IMR-90 (cell line): ENCODE measurements around the gene ZNF57. TPM values are rescaled to one million over a fixed set of nuclear protein-coding genes. Genes with fewer than 3 reads are reported as not detected.

ENCODE experiments used
- ATAC-seq: fragments of 200-7000 bp; cut with Tn5 transposase; 2 replicates; pipeline ENCODE4 v1.9.1; 2020; ENCODE audit warnings: low read depth, mild to moderate bottlenecking, moderate library complexity
- BruUV-seq: library from RNA; stranded (reverse); fragments of 400-500 nt; replicated peaks from 2 replicates; lab custom pipeline; 2021; lab: Mats Ljungman, UMichigan
- CTCF ChIA-PET: fragments of 300-600 bp; formaldehyde crosslinking; extraction: SDS; loops from one replicate; lab custom pipeline; 2021; ENCODE audit warnings: antibody characterized with exemption; lab: Yijun Ruan, JAX
- POLR2A ChIA-PET: fragments of 300-600 bp; sonication (Branson Sonifier 250); formaldehyde crosslinking; loops from one replicate; lab custom pipeline; 2022; ENCODE audit warnings: antibody characterized with exemption; ENCODE audit not compliant: unreplicated experiment; lab: Charles Lee
- DNase-seq: peaks from one replicate; pipeline ENCODE4 v3.0.0; 2013
- H2AFZ ChIP-seq: replicated peaks from 2 replicates; pipeline ENCODE3; 2013; ENCODE audit warnings: low read length, mild to moderate bottlenecking; ENCODE audit not compliant: poor library complexity
- H2AK5ac ChIP-seq: 2 replicates; pipeline ENCODE4 v1.6.1; 2013; ENCODE audit warnings: low read depth, low read length, inconsistent platforms
- H2AK9ac ChIP-seq: replicated peaks from 2 replicates; pipeline ENCODE3; 2013; ENCODE audit warnings: mild to moderate bottlenecking, low read depth, low read length, moderate library complexity; ENCODE audit not compliant: poor library complexity
- H2BK120ac ChIP-seq: 2 replicates; pipeline ENCODE4 v1.6.1; 2013; ENCODE audit warnings: low read depth, low read length, inconsistent platforms
- H2BK15ac ChIP-seq: 3 replicates; pipeline ENCODE4 v1.6.1; 2013; ENCODE audit warnings: low read depth, low read length, inconsistent platforms
- H2BK20ac ChIP-seq: 2 replicates; pipeline ENCODE4 v1.6.1; 2013; ENCODE audit warnings: low read depth, mild to moderate bottlenecking, inconsistent platforms, low read length, moderate library complexity
- H2BK5ac ChIP-seq: 2 replicates; pipeline ENCODE4 v1.6.1; 2013; ENCODE audit warnings: mild to moderate bottlenecking, low read depth, low read length, inconsistent platforms; ENCODE audit not compliant: poor library complexity, severe bottlenecking
- H3K14ac ChIP-seq: replicated peaks from 2 replicates; pipeline ENCODE4 v1.6.1; 2013; ENCODE audit warnings: low read depth, low read length, inconsistent platforms
- H3K18ac ChIP-seq: 2 replicates; pipeline ENCODE4 v1.6.1; 2013; ENCODE audit warnings: low read depth, low read length, control low read depth
- H3K23ac ChIP-seq: 2 replicates; pipeline ENCODE4 v1.6.1; 2013; ENCODE audit warnings: low read depth, low read length, inconsistent platforms
- H3K27ac ChIP-seq: 2 replicates; pipeline ENCODE4 v1.5.1; 2013; ENCODE audit warnings: mild to moderate bottlenecking, control low read depth, low read length; ENCODE audit not compliant: insufficient read depth
- H3K27me3 ChIP-seq: 2 replicates; pipeline ENCODE4 v1.6.1; 2013; ENCODE audit warnings: low read length; ENCODE audit not compliant: control insufficient read depth, insufficient read depth
- H3K36me3 ChIP-seq: 2 replicates; pipeline ENCODE4 v1.6.1; 2013; ENCODE audit warnings: low read length, mixed read lengths; ENCODE audit not compliant: control insufficient read depth, insufficient read depth
- H3K4ac ChIP-seq: 2 replicates; pipeline ENCODE4 v1.6.1; 2013; ENCODE audit warnings: low read depth, low read length, inconsistent platforms
- H3K4me1 ChIP-seq: 2 replicates; pipeline ENCODE4 v1.6.1; 2013; ENCODE audit warnings: low read length, mixed read lengths; ENCODE audit not compliant: control insufficient read depth, insufficient read depth
- H3K4me2 ChIP-seq: 2 replicates; pipeline ENCODE4 v1.6.1; 2013; ENCODE audit warnings: low read depth, mild to moderate bottlenecking, control low read depth, low read length, moderate library complexity
- H3K4me3 ChIP-seq: 2 replicates; pipeline ENCODE4 v1.5.1; 2013; ENCODE audit warnings: low read depth, mild to moderate bottlenecking, control low read depth, low read length, moderate library complexity; ENCODE audit not compliant: insufficient read depth
- H3K56ac ChIP-seq: 2 replicates; pipeline ENCODE4 v1.6.1; 2013; ENCODE audit warnings: low read length, inconsistent platforms; ENCODE audit not compliant: insufficient read depth; ENCODE audit errors: extremely low read depth
- H3K79me1 ChIP-seq, 2 experiments: 2 replicates each; pipeline ENCODE4 v1.6.1; 2013; ENCODE audit warnings: low read length in 2 of 2, inconsistent platforms in 1 of 2, low read depth in 1 of 2
- H3K9ac ChIP-seq: 2 replicates; pipeline ENCODE4 v1.6.1; 2013; ENCODE audit warnings: low read depth, low read length, control low read depth
- H3K9me1 ChIP-seq: 2 replicates; pipeline ENCODE4 v1.6.1; 2013; ENCODE audit warnings: low read length, inconsistent platforms; ENCODE audit not compliant: insufficient read depth
- H3K9me3 ChIP-seq: 2 replicates; pipeline ENCODE4 v1.6.1; 2013; ENCODE audit warnings: low read length; ENCODE audit not compliant: control insufficient read depth, insufficient read depth
- H4K20me1 ChIP-seq: 2 replicates; pipeline ENCODE4 v1.6.1; 2013; ENCODE audit warnings: low read length, inconsistent platforms; ENCODE audit not compliant: insufficient read depth
- H4K5ac ChIP-seq: 2 replicates; pipeline ENCODE4 v1.6.1; 2013; ENCODE audit warnings: mild to moderate bottlenecking, low read depth, low read length, control low read depth
- H4K8ac ChIP-seq, 2 experiments: 2 replicates each; pipeline ENCODE4 v1.6.1; 2013; ENCODE audit warnings: low read depth in 2 of 2, low read length in 2 of 2, control low read depth in 1 of 2, inconsistent platforms in 1 of 2
- H4K91ac ChIP-seq: 2 replicates; pipeline ENCODE4 v1.6.1; 2013; ENCODE audit warnings: low read depth, low read length, inconsistent platforms; ENCODE audit not compliant: insufficient read depth
- CEBPB ChIP-seq: IDR thresholded peaks from 2 replicates; pipeline ENCODE4 v1.6.1; 2012; ENCODE audit warnings: low read depth, low read length, improper control_type of control experiment
- CHD1 ChIP-seq: IDR thresholded peaks from 2 replicates; pipeline ENCODE4 v1.6.1; 2012; ENCODE audit warnings: low read depth, low read length, improper control_type of control experiment
- CTCF ChIP-seq: conservative IDR thresholded peaks from 2 replicates; pipeline ENCODE4 v1.5.1; 2012; ENCODE audit warnings: mild to moderate bottlenecking, low read depth, low read length, improper control_type of control experiment
- ELK1 ChIP-seq: fragments of 150-350 bp; IDR thresholded peaks from 2 replicates; pipeline ENCODE4 v1.6.1; 2016; ENCODE audit warnings: low read depth, mild to moderate bottlenecking, low read length, moderate library complexity, borderline replicate concordance
- FOS ChIP-seq: fragments of 150-350 bp; IDR thresholded peaks from 2 replicates; pipeline ENCODE4 v1.6.1; 2016; ENCODE audit warnings: low read depth, low read length
- MAFK ChIP-seq: IDR thresholded peaks from 2 replicates; pipeline ENCODE4 v1.6.1; 2012; ENCODE audit warnings: low read depth, low read length, improper control_type of control experiment
- MAZ ChIP-seq: IDR thresholded peaks from 2 replicates; pipeline ENCODE4 v1.6.1; 2012; ENCODE audit warnings: low read depth, mild to moderate bottlenecking, low read length, improper control_type of control experiment, moderate library complexity, borderline replicate concordance
- MXI1 ChIP-seq: IDR thresholded peaks from 2 replicates; pipeline ENCODE4 v1.6.1; 2012; ENCODE audit warnings: low read depth, mild to moderate bottlenecking, low read length, moderate library complexity, borderline replicate concordance
- NFE2L2 ChIP-seq: fragments of 150-350 bp; IDR thresholded peaks from 2 replicates; pipeline ENCODE4 v1.6.1; 2016; ENCODE audit warnings: low read depth, mild to moderate bottlenecking, low read length
- POLR2A ChIP-seq: IDR thresholded peaks from 2 replicates; pipeline ENCODE4 v1.6.1; 2012; ENCODE audit warnings: mild to moderate bottlenecking, low read depth, low read length
- RCOR1 ChIP-seq: IDR thresholded peaks from 2 replicates; pipeline ENCODE4 v1.6.1; 2012; ENCODE audit warnings: mild to moderate bottlenecking, low read length, improper control_type of control experiment; ENCODE audit not compliant: insufficient replicate concordance
- RFX5 ChIP-seq: IDR thresholded peaks from 2 replicates; pipeline ENCODE4 v1.8.0; 2012; ENCODE audit warnings: low read depth, mild to moderate bottlenecking, low read length, moderate library complexity
- SMC3 ChIP-seq: fragments of 150-350 bp; IDR thresholded peaks from 2 replicates; pipeline ENCODE4 v1.6.1; 2016; ENCODE audit warnings: low read depth, mild to moderate bottlenecking, antibody characterized with exemption, low read length, moderate library complexity
- USF2 ChIP-seq: fragments of 150-350 bp; IDR thresholded peaks from 2 replicates; pipeline ENCODE4 v1.6.1; 2017; ENCODE audit warnings: mild to moderate bottlenecking, antibody characterized with exemption, low read length, low read depth
- WGBS, 2 experiments: methylation state at CpG; one replicate each; pipeline versions ENCODE4 v1.1.5 to v1.1.7; 2013; ENCODE audit warnings: missing lambda C conversion rate in 2 of 2; ENCODE audit not compliant: insufficient read length in 1 of 2; ENCODE audit errors: extremely low coverage in 2 of 2; 5-methylcytosine and 5-hydroxymethylcytosine counted together
- dilution Hi-C: fragments of 300-500 bp; cut with HindIII; formaldehyde crosslinking; loops from one replicate; pipeline ENCODE4 v1.14.3; 2018; ENCODE audit warnings: low sequenced_read_pairs; ENCODE audit not compliant: unreplicated experiment
- in situ Hi-C: fragments of 300-500 bp; cut with MboI; formaldehyde crosslinking; loops from 3 replicates; pipeline ENCODE4 v1.14.3; 2019; ENCODE audit warnings: low sequenced_read_pairs, inconsistent platforms, mixed read lengths
- intact Hi-C: fragments of 100-400 bp; cut with micrococcal nuclease; formaldehyde crosslinking; loops from 2 replicates; pipeline ENCODE4 v1.10.0; 2022
- polyA plus RNA-seq, 3 experiments: library from polyadenylated mRNA; depleted of rRNA; stranded (reverse); fragments of >200 nt; gene quantifications; 2 replicates each; pipeline ENCODE4 v1.2.3, GENCODE V29; 2012; ENCODE audit warnings: low replicate concordance in 1 of 3
- total RNA-seq: library from RNA; depleted of rRNA; stranded (reverse); fragments of >200 nt; gene quantifications from 2 replicates; pipeline ENCODE4 v1.2.3, GENCODE V29; 2012

Gene ZNF57
- total and polyA plus RNA-seq, 2 of the 4 experiments (the other 2 are of a cell fraction), result 2.2 to 8.6 TPM

- no peak overlapping the region for H3K18ac ChIP-seq
- TF ChIP-seq USF2, result no peak
- TF ChIP-seq FOS, result no peak
- no peak for TF ChIP-seq CTCF
- TF ChIP-seq MAZ, result no peak
- TF ChIP-seq CHD1, result no peak
- TF ChIP-seq MXI1, result no peak
- no peak for TF ChIP-seq SMC3
- TF ChIP-seq POLR2A, result no peak
- TF ChIP-seq RCOR1, result no peak
- TF ChIP-seq CEBPB, result no peak
- no peak for TF ChIP-seq NFE2L2
- no peak for TF ChIP-seq ELK1
- no peak for TF ChIP-seq RFX5
- TF ChIP-seq MAFK, result no peak
- peaks cover 5% of the 10 kb centered on the region for H3K9me3 ChIP-seq
- no peak overlapping the region for H3K9ac ChIP-seq
- H2AFZ ChIP-seq, result no peak overlapping the region
- H4K5ac ChIP-seq, result no peak overlapping the region
- H3K27me3 ChIP-seq, result 0 out of 2 replicates have a peak, but pooled peaks cover 2% of the 10 kb centered on the region
- no peak overlapping the region for H2AK9ac ChIP-seq
- WGBS, 2 experiments, result 82% methylated on average over 3 of the region's 8 CpGs; no CpG with 5 or more reads in 1 of the 2 experiments
- intact Hi-C loops, result no loop called here
- H2BK120ac ChIP-seq, result no peak overlapping the region
- H4K20me1 ChIP-seq, result no peaks in the 10 kb centered on the region
- no peak overlapping the region for H3K27ac ChIP-seq
- no peak overlapping the region for H3K4ac ChIP-seq
- H4K91ac ChIP-seq, result no peak overlapping the region
- no peak overlapping the region for H2BK5ac ChIP-seq
- H3K14ac ChIP-seq, result no peak overlapping the region
- no peaks in the 10 kb centered on the region; the same call in 1 of the 2 replicates for H3K4me1 ChIP-seq
- H3K56ac ChIP-seq, result no peak overlapping the region
- no peak for ATAC-seq
- ChIA-PET POLR2A (no interaction called here), CTCF (no interaction called here)
- H3K36me3 ChIP-seq, result no peaks in the 10 kb centered on the region
- dilution Hi-C loops, result no loop called here
- H3K9me1 ChIP-seq, result no peaks in the 10 kb centered on the region
- BruUV-seq, result no TSS peak
- H4K8ac ChIP-seq, result no peak overlapping the region
- H3K23ac ChIP-seq, result no peak overlapping the region
- in situ Hi-C loops, result no loop called here
- H3K4me2 ChIP-seq, result no peak overlapping the region
- H3K4me3 ChIP-seq, result no peak overlapping the region
- H2BK15ac ChIP-seq, result no peak overlapping the region
- no peak for DNase-seq
- peaks cover under 1% of the 10 kb centered on the region in 2 experiments; a peak in 2 of 4 replicates for H3K79me1 ChIP-seq
- no peak overlapping the region for H2BK20ac ChIP-seq
- no peak overlapping the region for H2AK5ac ChIP-seq
Measured at GRCh38 chr19:2896694-2897093, 4.0 kb upstream of the ZNF57 start.
